Smooth muscle cell (in vitro differentiated cells): ENCODE measurements around the gene CYP4B1. TPM values are rescaled to one million over a fixed set of nuclear protein-coding genes. Genes with fewer than 3 reads are reported as not detected.

Experiments used
- DNase-seq: peaks from one replicate; lab custom pipeline; 2025; ENCODE audit not compliant: unreplicated experiment; lab: John Stamatoyannopoulos, UW
- H2AFZ ChIP-seq: fragments of 200-600 bp; sonication (generic); 2 replicates; pipeline ENCODE4 v1.6.0; 2016; ENCODE audit warnings: antibody characterized with exemption, low read depth, mild to moderate bottlenecking
- H3F3A ChIP-seq: fragments of 200-600 bp; sonication (generic); 2 replicates; pipeline ENCODE4 v1.6.0; 2017; ENCODE audit warnings: antibody characterized with exemption, low read depth
- H3K27ac ChIP-seq: fragments of 200-600 bp; sonication (generic); 2 replicates; pipeline ENCODE4 v1.5.1; 2016; ENCODE audit warnings: low read depth, mild to moderate bottlenecking
- H3K27me3 ChIP-seq: fragments of 200-600 bp; sonication (generic); 2 replicates; pipeline ENCODE4 v1.6.1; 2016; ENCODE audit warnings: low read depth, mild to moderate bottlenecking
- H3K36me3 ChIP-seq: fragments of 200-600 bp; sonication (generic); 2 replicates; pipeline ENCODE4 v1.5.1; 2016; ENCODE audit warnings: low read depth
- H3K4me1 ChIP-seq: fragments of 200-600 bp; sonication (generic); 2 replicates; pipeline ENCODE4 v1.5.1; 2016; ENCODE audit warnings: low read depth
- H3K4me2 ChIP-seq: fragments of 200-600 bp; sonication (generic); 2 replicates; pipeline ENCODE4 v1.6.0; 2016; ENCODE audit warnings: mild to moderate bottlenecking
- H3K4me3 ChIP-seq: fragments of 200-600 bp; sonication (generic); 2 replicates; pipeline ENCODE4 v1.5.1; 2016; ENCODE audit warnings: mild to moderate bottlenecking
- H3K79me2 ChIP-seq: fragments of 200-600 bp; sonication (generic); 2 replicates; pipeline ENCODE4 v1.6.0; 2016; ENCODE audit warnings: low read depth, mild to moderate bottlenecking
- H3K9ac ChIP-seq: fragments of 200-600 bp; sonication (generic); 2 replicates; pipeline ENCODE4 v1.6.0; 2016; ENCODE audit warnings: low read depth
- H3K9me3 ChIP-seq: fragments of 200-600 bp; sonication (generic); replicated peaks from 2 replicates; pipeline ENCODE4 v1.5.1; 2016; ENCODE audit warnings: low read depth
- H4K20me1 ChIP-seq: fragments of 200-600 bp; sonication (generic); 2 replicates; pipeline ENCODE4 v1.6.0; 2016; ENCODE audit warnings: low read depth
- CTCF ChIP-seq: fragments of 200-600 bp; sonication (generic); IDR thresholded peaks from 2 replicates; pipeline ENCODE4 v1.5.1; 2017; ENCODE audit warnings: borderline replicate concordance, mild to moderate bottlenecking, antibody characterized with exemption; ENCODE audit not compliant: insufficient read depth, poor library complexity, severe bottlenecking
- WGBS: methylation state at CpG from one replicate; pipeline ENCODE4 v1.1.7; 2016; ENCODE audit warnings: low lambda C conversion rate; 5-methylcytosine and 5-hydroxymethylcytosine counted together
- polyA plus RNA-seq: library from polyadenylated mRNA; unstranded; fragments of >200 nt; fragmentation: Nextera tagmentation; extraction: Ambion mirVana; gene quantifications from 2 replicates; pipeline ENCODE4 v1.2.1, GENCODE V29; 2016
- total RNA-seq: library from RNA; depleted of rRNA; stranded (reverse); fragments of >200 nt; gene quantifications from 2 replicates; pipeline ENCODE4 v1.2.3, GENCODE V29; 2014

CYP4B1 gene
- total and polyA plus RNA-seq, 2 experiments from 2014 or later, result not detected

GRCh38 chr1:46815133-46815532, 16.3 kb downstream of the CYP4B1 start:
- Histone ChIP-seq H3K4me2 (no peak overlapping the region), H3K36me3 (no peaks in the 10 kb centered on the region), H3K27ac (no peak overlapping the region), H3K4me1 (no peaks in the 10 kb centered on the region), H3K27me3 (no peaks in the 10 kb centered on the region), H3K4me3 (no peak overlapping the region), H3K79me2 (no peaks in the 10 kb centered on the region), H4K20me1 (no peaks in the 10 kb centered on the region), H3K9me3 (no peaks in the 10 kb centered on the region), H2AFZ (no peak overlapping the region), H3F3A (no peaks in the 10 kb centered on the region), H3K9ac (no peak overlapping the region)
- TF ChIP-seq CTCF, result no peak
- 83% methylated on average over 6 of the region's 6 CpGs for WGBS
- no peak for DNase-seq

GRCh38 chr1:46816930-46817329, 18.1 kb downstream of the CYP4B1 start:
- no peak overlapping the region for H3K4me2 ChIP-seq
- no peak for DNase-seq
- TF ChIP-seq CTCF, result no peak
- no peaks in the 10 kb centered on the region for H3K36me3 ChIP-seq
- H4K20me1 ChIP-seq, result no peaks in the 10 kb centered on the region
- no peaks in the 10 kb centered on the region for H3K27me3 ChIP-seq
- no peaks in the 10 kb centered on the region for H3K79me2 ChIP-seq
- no peak overlapping the region for H3K9ac ChIP-seq
- H3K27ac ChIP-seq, result no peak overlapping the region
- no peak overlapping the region for H3K4me3 ChIP-seq
- no peaks in the 10 kb centered on the region for H3K9me3 ChIP-seq
- H2AFZ ChIP-seq, result no peak overlapping the region
- WGBS, result 69% methylated on average over 5 of the region's 5 CpGs
- no peaks in the 10 kb centered on the region for H3F3A ChIP-seq
- H3K4me1 ChIP-seq, result no peaks in the 10 kb centered on the region

GRCh38 chr1:46817814-46818213, 19.0 kb downstream of the CYP4B1 start:
- WGBS, result 92% methylated on average over 6 of the region's 6 CpGs
- no peaks in the 10 kb centered on the region for H3K36me3 ChIP-seq
- no peaks in the 10 kb centered on the region for H3K27me3 ChIP-seq
- H3K4me2 ChIP-seq, result no peak overlapping the region
- no peaks in the 10 kb centered on the region for H4K20me1 ChIP-seq
- no peaks in the 10 kb centered on the region for H3K9me3 ChIP-seq
- H3K4me3 ChIP-seq, result no peak overlapping the region
- no peak for DNase-seq
- H3K27ac ChIP-seq, result no peak overlapping the region
- H3F3A ChIP-seq, result no peaks in the 10 kb centered on the region
- H3K9ac ChIP-seq, result no peak overlapping the region
- H3K4me1 ChIP-seq, result peaks cover 7% of the 10 kb centered on the region
- H2AFZ ChIP-seq, result no peak overlapping the region
- no peak for TF ChIP-seq CTCF
- H3K79me2 ChIP-seq, result no peaks in the 10 kb centered on the region

- Histone ChIP-seq H3K79me2 (no peaks in the 10 kb centered on the region), H3K4me3 (no peak overlapping the region), H3K9me3 (no peaks in the 10 kb centered on the region), H2AFZ (no peak overlapping the region), H3K4me2 (no peak overlapping the region), H4K20me1 (no peaks in the 10 kb centered on the region), H3K4me1 (peaks cover 8% of the 10 kb centered on the region), H3K27ac (no peak overlapping the region), H3K9ac (no peak overlapping the region), H3K36me3 (no peaks in the 10 kb centered on the region), H3F3A (no peaks in the 10 kb centered on the region), H3K27me3 (no peaks in the 10 kb centered on the region)
- no peak for TF ChIP-seq CTCF
- WGBS, result 91% methylated on average over 5 of the region's 5 CpGs
- DNase-seq, result no peak
These were observed 19.7 kb downstream of the CYP4B1 start for GRCh38 chr1:46818591-46818990.
